MG63 (cell line): Measurements from ENCODE around the gene KNSTRN. TPM values are rescaled to one million over a fixed set of nuclear protein-coding genes. Genes with fewer than 3 reads are reported as not detected.

ENCODE experiments used
- DNase-seq: peaks from one replicate; pipeline ENCODE4 v3.0.0-alpha.2; 2020
- H3K27me3 ChIP-seq: fragments of 250-450 bp; sonication (Bioruptor Pico); 2 replicates; pipeline ENCODE4 v1.5.1; 2020; ENCODE audit warnings: mild to moderate bottlenecking, moderate library complexity
- H3K36me3 ChIP-seq: fragments of 250-450 bp; sonication (Bioruptor Pico); 2 replicates; pipeline ENCODE4 v1.5.1; 2020; ENCODE audit warnings: mild to moderate bottlenecking, moderate library complexity
- H3K4me3 ChIP-seq: fragments of 250-450 bp; sonication (Bioruptor Pico); 2 replicates; pipeline ENCODE4 v1.5.1; 2020; ENCODE audit warnings: mild to moderate bottlenecking, moderate library complexity
- H3K9me3 ChIP-seq: fragments of 250-450 bp; sonication (Bioruptor Pico); 2 replicates; pipeline ENCODE4 v1.5.1; 2020; ENCODE audit warnings: mild to moderate bottlenecking, moderate library complexity
- total RNA-seq: library from RNA; depleted of rRNA; stranded (reverse); fragments of >200 nt; shearing (Covaris generic); gene quantifications from 2 replicates; pipeline ENCODE4 v1.2.3, GENCODE V29; 2014; ENCODE audit warnings: low replicate concordance

KNSTRN gene
- total RNA-seq, 1 experiment from 2014 or later = 72.1 TPM

GRCh38 chr15:40377606-40378005 lies 4.9 kb upstream of the KNSTRN start:
- no peak overlapping the region for H3K4me3 ChIP-seq
- no peaks in the 10 kb centered on the region for H3K36me3 ChIP-seq
- peaks cover 9% of the 10 kb centered on the region for H3K9me3 ChIP-seq
- H3K27me3 ChIP-seq = no peaks in the 10 kb centered on the region
- no peak for DNase-seq

GRCh38 chr15:40379374-40379773 lies 3.1 kb upstream of the KNSTRN start:
- Histone ChIP-seq H3K9me3 (peaks cover 9% of the 10 kb centered on the region), H3K27me3 (no peaks in the 10 kb centered on the region), H3K4me3 (no peak overlapping the region), H3K36me3 (no peaks in the 10 kb centered on the region)
- DNase-seq = no peak

GRCh38 chr15:40379853-40380252 lies 2.7 kb upstream of the KNSTRN start:
- Histone ChIP-seq H3K27me3 (no peaks in the 10 kb centered on the region), H3K4me3 (no peak overlapping the region), H3K9me3 (peaks cover 9% of the 10 kb centered on the region), H3K36me3 (no peaks in the 10 kb centered on the region; the same call in 1 of the 2 replicates)
- DNase-seq = peak; percentile 91

GRCh38 chr15:40380636-40381035 lies 1.9 kb upstream of the KNSTRN start:
- DNase-seq = no peak
- H3K36me3 ChIP-seq = peaks cover 6% of the 10 kb centered on the region
- peaks cover 9% of the 10 kb centered on the region for H3K9me3 ChIP-seq
- H3K27me3 ChIP-seq = no peaks in the 10 kb centered on the region
- no peak overlapping the region for H3K4me3 ChIP-seq

GRCh38 chr15:40381818-40382529 lies 547 bp upstream of the KNSTRN start:
- DNase-seq = no peak
- peak overlapping the region; percentile 79 for H3K4me3 ChIP-seq
- H3K36me3 ChIP-seq = peaks cover 19% of the 10 kb centered on the region
- no peaks in the 10 kb centered on the region for H3K27me3 ChIP-seq
- H3K9me3 ChIP-seq = peaks cover 9% of the 10 kb centered on the region

GRCh38 chr15:40386480-40386879 lies 4.0 kb downstream of the KNSTRN start:
- H3K4me3 ChIP-seq = no peak overlapping the region
- H3K27me3 ChIP-seq = no peaks in the 10 kb centered on the region
- no peaks in the 10 kb centered on the region for H3K9me3 ChIP-seq
- peaks cover 45% of the 10 kb centered on the region for H3K36me3 ChIP-seq
- DNase-seq = no peak

GRCh38 chr15:40388941-40389823 lies 6.7 kb downstream of the KNSTRN start:
- peaks cover 65% of the 10 kb centered on the region for H3K36me3 ChIP-seq
- H3K4me3 ChIP-seq = no peak overlapping the region
- no peak for DNase-seq
- no peaks in the 10 kb centered on the region for H3K27me3 ChIP-seq
- no peaks in the 10 kb centered on the region for H3K9me3 ChIP-seq

GRCh38 chr15:40389824-40390595 lies 7.5 kb downstream of the KNSTRN start:
- Histone ChIP-seq H3K4me3 (no peak overlapping the region), H3K36me3 (peaks cover 67% of the 10 kb centered on the region), H3K27me3 (no peaks in the 10 kb centered on the region), H3K9me3 (no peaks in the 10 kb centered on the region)
- no peak for DNase-seq

- Histone ChIP-seq H3K27me3 (no peaks in the 10 kb centered on the region), H3K9me3 (no peaks in the 10 kb centered on the region), H3K4me3 (no peak overlapping the region), H3K36me3 (peaks cover 36% of the 10 kb centered on the region)
- DNase-seq = no peak
Observed at GRCh38 chr15:40392986-40393948, 10.7 kb downstream of the KNSTRN start.

- Histone ChIP-seq H3K27me3 (no peaks in the 10 kb centered on the region), H3K36me3 (peaks cover 15% of the 10 kb centered on the region), H3K9me3 (no peaks in the 10 kb centered on the region), H3K4me3 (no peak overlapping the region)
- no peak for DNase-seq
Observed at GRCh38 chr15:40397688-40398412, 15.3 kb downstream of the KNSTRN start.

- H3K9me3 ChIP-seq = no peaks in the 10 kb centered on the region
- H3K4me3 ChIP-seq = no peak overlapping the region
- no peak for DNase-seq
- H3K27me3 ChIP-seq = no peaks in the 10 kb centered on the region
- peaks cover 9% of the 10 kb centered on the region for H3K36me3 ChIP-seq
Observed at GRCh38 chr15:40398413-40398873, 15.9 kb downstream of the KNSTRN start.

GRCh38 chr15:40399370-40399769 lies 16.8 kb downstream of the KNSTRN start:
- Histone ChIP-seq H3K27me3 (no peaks in the 10 kb centered on the region), H3K9me3 (no peaks in the 10 kb centered on the region), H3K36me3 (peaks cover 3% of the 10 kb centered on the region; the same call in 1 of the 2 replicates), H3K4me3 (no peak overlapping the region)
- no peak for DNase-seq

GRCh38 chr15:40405501-40406381 lies 23.2 kb downstream of the KNSTRN start, which contains the start of gene IVD:
TSS of gene IVD (plus strand) at chr15:40405795. CDS start at chr15:40405828, 33 bp downstream.
- peak; percentile 97 for DNase-seq
- H3K27me3 ChIP-seq = no peaks in the 10 kb centered on the region

GRCh38 chr15:40407330-40407990 lies 24.9 kb downstream of the KNSTRN start:
- Histone ChIP-seq H3K27me3 (no peaks in the 10 kb centered on the region), H3K36me3 (peaks cover 27% of the 10 kb centered on the region), H3K4me3 (no peak overlapping the region), H3K9me3 (no peaks in the 10 kb centered on the region)
- DNase-seq = no peak

More at GRCh38 chr15:40405501-40406381, 23.2 kb downstream of the KNSTRN start, which contains the start of gene IVD:
- Histone ChIP-seq H3K9me3 (no peaks in the 10 kb centered on the region), H3K36me3 (peaks cover 19% of the 10 kb centered on the region), H3K4me3 (peak within 1 kb of the TSS; percentile 73)
